Caco-2 (cell line): Measurements from ENCODE around the gene ADCY5. TPM values are rescaled to one million over a fixed set of nuclear protein-coding genes. Genes with fewer than 3 reads are reported as not detected.

Experiments used
- total RNA-seq: library from RNA; stranded (reverse); gene quantifications from 2 replicates; pipeline ENCODE4 v1.2.3, GENCODE V29; 2022

ADCY5 gene
- total RNA-seq, 1 experiment from 2014 or later: 0.91 TPM

Other genes starting within 250 kb of the ADCY5 start
- 12.5 and 17.7 TPM in 2 replicates for gene SEC22A, start 247.1 kb downstream of the ADCY5 start, total RNA-seq
- gene HACD2, start 136.0 kb upstream of the ADCY5 start, total RNA-seq: 84.7 and 92.5 TPM in 2 replicates